ENCODE results near the gene CAD.
"Not testable (repeated sequence)": the region's sequence is repeated elsewhere in the genome, so short reads cannot be mapped to it uniquely, and the experiment has no call there.

The CAD gene

DNA sequence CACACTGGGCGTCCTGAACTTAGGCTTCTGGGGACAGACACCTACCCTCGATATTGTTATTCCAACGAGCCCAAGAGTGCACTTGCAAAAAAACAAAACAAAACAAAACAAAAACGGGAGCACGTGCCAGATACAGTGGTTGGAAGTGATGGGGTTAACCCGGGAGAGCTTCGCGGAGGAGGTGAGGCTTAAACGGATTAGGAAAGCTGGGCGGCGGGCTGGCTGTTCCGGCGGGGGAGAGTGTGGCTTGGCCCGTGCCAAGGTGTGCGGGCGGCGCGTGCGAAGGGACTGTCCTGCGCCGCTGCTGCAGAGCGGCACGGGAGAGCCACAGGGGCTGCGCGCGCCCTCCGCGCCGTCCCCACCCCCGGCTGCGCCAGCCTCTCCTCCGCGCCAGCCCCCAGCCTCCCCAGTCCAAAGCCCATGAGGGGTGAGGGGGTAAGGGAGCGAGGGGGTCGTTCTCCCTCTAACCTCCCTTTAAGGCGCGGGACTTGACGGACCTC, 47.1 kb downstream of the CAD start:
- Histone ChIP-seq H3K27ac (ENCODE audit: insufficient read depth in 1 of 2, low read depth in 1 of 2, low read length in 2 of 2, poor library complexity in 1 of 2, severe bottlenecking in 2 of 2) (no peak overlapping the region), H3K36me3 (ENCODE audit: control insufficient read depth in 4 of 4, insufficient read depth in 4 of 4, low read length in 3 of 4) (no peaks in the 10 kb centered on the region), H3K9me3 (ENCODE audit: control extremely low read depth in 1 of 5, control insufficient read depth in 4 of 5, insufficient read depth in 2 of 5, low read depth in 1 of 5, low read length in 4 of 5) (no peaks in the 10 kb centered on the region), H3K4me3 (ENCODE audit: control insufficient read depth in 1 of 7, extremely low read depth in 1 of 7, insufficient read depth in 4 of 7, low read depth in 2 of 7, low read length in 6 of 7) (peak overlapping the region; percentile 3 to 76 (median 58)), H3K4me1 (ENCODE audit: control extremely low read depth in 1 of 4, control insufficient read depth in 4 of 4, insufficient read depth in 4 of 4, low read length in 3 of 4) (peaks cover 0 to 37% (median 36%) of the 10 kb centered on the region in 4 experiments), H3K27me3 (replicated peaks in 2 of 5; ENCODE audit: control insufficient read depth in 4 of 5, insufficient read depth in 5 of 5, low read length in 4 of 5) (peaks cover 10 to 74% (median 52%) of the 10 kb centered on the region in 5 experiments)
- 2% methylated on average over 18 of the region's 38 CpGs for WGBS (ENCODE audit: insufficient coverage)
- DNase-seq: peak in 2 of 3 donors; percentile 33 to 51
- ChIA-PET CTCF (interaction anchor here (0.7 to 9.4 kb wide), 17 partner anchors 9 to 176 kb away, joined by 3 to 119 read pairs (median 6); partner anchors contain the start of genes DNAJC5G and TRIM54), POLR2A (interaction anchor here (0.5 to 1.4 kb wide), 2 partner anchors 11 to 16 kb away, joined by 3 to 6 read pairs; no protein-coding TSS in a partner anchor)

DNA sequence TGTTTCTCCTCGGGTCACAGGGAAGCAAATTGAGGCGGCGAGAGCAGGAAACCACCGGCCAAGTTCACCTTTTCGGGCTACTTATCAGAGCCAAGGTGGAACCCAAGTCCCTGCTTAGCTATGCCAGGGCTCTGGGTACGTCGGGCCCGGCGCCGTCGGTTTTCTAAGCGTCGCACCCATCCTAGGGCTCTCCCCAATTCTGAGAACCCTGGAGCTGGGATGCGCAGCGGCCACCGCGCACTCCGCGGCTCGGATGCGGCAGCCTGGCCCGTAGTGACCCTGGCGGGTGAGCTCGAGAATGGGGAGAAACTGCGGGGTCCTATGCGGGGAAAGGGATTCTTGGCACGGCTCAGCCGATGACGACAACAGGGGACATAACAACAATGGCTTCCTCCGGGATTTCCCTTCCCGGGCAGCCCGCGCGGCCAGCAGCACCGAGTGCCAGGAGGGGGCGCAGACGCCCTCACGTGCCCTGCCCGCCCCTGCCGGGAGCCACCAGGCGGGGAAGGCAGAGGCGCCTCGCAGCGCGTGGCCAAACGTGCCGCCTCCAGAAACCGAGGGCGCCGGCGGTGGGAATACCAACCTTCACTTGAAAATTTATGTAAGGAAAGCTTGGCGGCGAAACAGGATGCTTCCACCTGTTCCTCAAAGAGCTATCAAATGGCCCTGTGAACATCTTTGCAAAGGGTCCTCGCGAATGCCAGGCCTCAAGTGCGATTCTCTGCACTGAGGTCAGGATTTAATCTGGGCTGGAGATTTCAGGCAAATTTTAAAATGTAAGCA, 47.8 kb downstream of the CAD start:
- Histone ChIP-seq H3K9me3 (ENCODE audit: control extremely low read depth in 1 of 5, control insufficient read depth in 4 of 5, insufficient read depth in 2 of 5, low read depth in 1 of 5, low read length in 4 of 5) (no peaks in the 10 kb centered on the region), H3K36me3 (ENCODE audit: control insufficient read depth in 4 of 4, insufficient read depth in 4 of 4, low read length in 3 of 4) (no peaks in the 10 kb centered on the region), H3K27ac (ENCODE audit: insufficient read depth in 1 of 2, low read depth in 1 of 2, low read length in 2 of 2, poor library complexity in 1 of 2, severe bottlenecking in 2 of 2) (no peak overlapping the region), H3K4me1 (ENCODE audit: control extremely low read depth in 1 of 4, control insufficient read depth in 4 of 4, insufficient read depth in 4 of 4, low read length in 3 of 4) (peaks cover 0 to 37% (median 36%) of the 10 kb centered on the region in 4 experiments), H3K27me3 (replicated peaks in 2 of 5; ENCODE audit: control insufficient read depth in 4 of 5, insufficient read depth in 5 of 5, low read length in 4 of 5) (peaks cover 10 to 72% (median 48%) of the 10 kb centered on the region in 5 experiments), H3K4me3 (ENCODE audit: control insufficient read depth in 1 of 7, extremely low read depth in 1 of 7, insufficient read depth in 4 of 7, low read depth in 2 of 7, low read length in 6 of 7) (peak overlapping the region; percentile 3 to 76 (median 58))
- ChIA-PET CTCF (interaction anchor here (0.7 to 9.4 kb wide), 19 partner anchors 8 to 176 kb away, joined by 3 to 119 read pairs (median 4); partner anchors contain the start of genes DNAJC5G and TRIM54), POLR2A (interaction anchor here (0.5 to 1.4 kb wide), 2 partner anchors 11 to 15 kb away, joined by 3 to 6 read pairs; no protein-coding TSS in a partner anchor)
- DNase-seq: peak; percentile 73 to 80 (median 77)
- WGBS (ENCODE audit: insufficient coverage): 4% methylated on average over 55 of the region's 56 CpGs

DNA sequence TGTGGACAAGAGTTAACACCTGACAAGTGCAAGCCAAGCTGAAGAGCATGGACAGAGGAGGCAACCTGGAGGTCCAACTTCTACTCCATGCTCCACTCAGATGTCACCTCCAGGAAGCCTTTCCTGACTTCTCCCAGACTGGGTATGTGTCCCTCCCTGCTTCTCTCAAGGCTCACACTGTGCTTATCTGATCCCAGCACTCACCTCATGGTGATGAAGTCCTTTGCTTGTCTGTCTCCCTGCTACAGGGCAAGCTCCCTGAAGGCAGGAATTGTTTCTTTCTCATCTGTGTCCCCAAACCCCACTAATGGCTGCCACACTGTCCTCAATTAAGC, 48.3 kb downstream of the CAD start:
- no peak for DNase-seq
- no peaks in the 10 kb centered on the region for H3K9me3 ChIP-seq (ENCODE audit: control extremely low read depth in 1 of 5, control insufficient read depth in 4 of 5, insufficient read depth in 2 of 5, low read depth in 1 of 5, low read length in 4 of 5)
- peak overlapping the region in 1 of 7 experiments; percentile 76 for H3K4me3 ChIP-seq (ENCODE audit: control insufficient read depth in 1 of 7, extremely low read depth in 1 of 7, insufficient read depth in 4 of 7, low read depth in 2 of 7, low read length in 6 of 7)
- peaks cover 8 to 66% (median 42%) of the 10 kb centered on the region in 5 experiments for H3K27me3 ChIP-seq (replicated peaks in 2 of 5; ENCODE audit: control insufficient read depth in 4 of 5, insufficient read depth in 5 of 5, low read length in 4 of 5)
- H3K27ac ChIP-seq (ENCODE audit: insufficient read depth in 1 of 2, low read depth in 1 of 2, low read length in 2 of 2, poor library complexity in 1 of 2, severe bottlenecking in 2 of 2): no peak overlapping the region
- POLR2A ChIA-PET: interaction anchor here (1.4 kb wide), 1 partner anchor 14 kb away, joined by 6 read pairs; no protein-coding TSS in a partner anchor
- CTCF ChIA-PET: interaction anchor here (0.8 to 9.4 kb wide), 18 partner anchors 8 to 164 kb away, joined by 3 to 119 read pairs (median 5); partner anchors contain the start of genes DNAJC5G and TRIM54
- no peaks in the 10 kb centered on the region for H3K36me3 ChIP-seq (ENCODE audit: control insufficient read depth in 4 of 4, insufficient read depth in 4 of 4, low read length in 3 of 4)
- H3K4me1 ChIP-seq (ENCODE audit: control extremely low read depth in 1 of 4, control insufficient read depth in 4 of 4, insufficient read depth in 4 of 4, low read length in 3 of 4): peaks cover 0 to 37% (median 37%) of the 10 kb centered on the region in 4 experiments

DNA sequence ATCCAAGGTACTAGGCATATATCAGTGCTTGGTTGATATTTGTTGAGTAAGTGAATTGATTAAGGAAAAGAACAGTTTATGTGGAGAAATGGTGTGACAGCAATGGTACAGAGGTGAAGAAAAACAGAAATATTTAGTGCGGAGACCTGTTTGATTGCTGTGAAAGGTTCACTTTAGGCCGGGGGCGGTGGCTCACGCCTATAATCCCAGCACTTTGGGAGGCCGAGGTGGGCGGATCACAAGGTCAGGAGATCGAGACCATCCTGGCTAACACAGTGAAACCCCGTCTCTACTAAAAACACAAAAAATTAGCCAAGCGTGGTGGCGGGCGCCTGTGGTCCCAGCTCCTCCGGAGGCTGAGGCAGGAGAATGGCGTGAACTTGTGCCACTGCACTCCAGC, 51.1 kb downstream of the CAD start:
- DNase-seq; H3K4me3 ChIP-seq (ENCODE audit: control insufficient read depth in 1 of 7, extremely low read depth in 1 of 7, insufficient read depth in 4 of 7, low read depth in 2 of 7, low read length in 6 of 7); H3K27ac ChIP-seq (ENCODE audit: insufficient read depth in 1 of 2, low read depth in 1 of 2, low read length in 2 of 2, poor library complexity in 1 of 2, severe bottlenecking in 2 of 2); POLR2A ChIA-PET; H3K9me3 ChIP-seq (ENCODE audit: control extremely low read depth in 1 of 5, control insufficient read depth in 4 of 5, insufficient read depth in 2 of 5, low read depth in 1 of 5, low read length in 4 of 5); H3K36me3 ChIP-seq (ENCODE audit: control insufficient read depth in 4 of 4, insufficient read depth in 4 of 4, low read length in 3 of 4): not testable (repeated sequence)
- WGBS (ENCODE audit: insufficient coverage): 100% methylated on average over 3 of the region's 13 CpGs
- peaks cover 0 to 27% (median 22%) of the 10 kb centered on the region in 4 experiments for H3K4me1 ChIP-seq (ENCODE audit: control extremely low read depth in 1 of 4, control insufficient read depth in 4 of 4, insufficient read depth in 4 of 4, low read length in 3 of 4)
- CTCF ChIA-PET: interaction anchor here (1.4 to 9.4 kb wide), 4 partner anchors 12 to 35 kb away, joined by 6 to 119 read pairs (median 36); partner anchors contain the start of genes DNAJC5G and TRIM54
- H3K27me3 ChIP-seq (replicated peaks in 2 of 5; ENCODE audit: control insufficient read depth in 4 of 5, insufficient read depth in 5 of 5, low read length in 4 of 5): peaks cover 2 to 38% (median 27%) of the 10 kb centered on the region in 5 experiments

DNA sequence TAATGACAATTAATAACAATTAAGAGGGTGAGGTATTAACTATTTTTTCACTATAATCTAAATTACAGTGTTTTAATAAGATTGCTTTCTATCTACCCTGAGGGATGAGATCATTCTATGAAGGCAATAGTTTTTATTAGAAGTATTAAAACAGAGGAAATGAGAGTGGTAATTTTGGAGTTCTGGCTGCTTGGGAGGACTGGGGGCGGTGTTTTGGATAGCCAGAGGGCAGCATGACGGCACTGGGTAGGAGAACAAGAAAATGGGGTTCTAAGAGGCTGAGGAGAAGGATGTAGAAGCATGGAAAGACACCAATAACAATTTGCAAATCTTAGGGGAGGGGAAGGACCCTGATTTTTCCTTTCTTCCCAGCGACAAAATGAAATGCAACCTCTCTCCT, 53.0 kb downstream of the CAD start:
- CTCF ChIA-PET: interaction anchor here (0.9 to 9.4 kb wide), 7 partner anchors 9 to 35 kb away, joined by 3 to 119 read pairs (median 4); partner anchors contain the start of genes DNAJC5G and TRIM54

DNA sequence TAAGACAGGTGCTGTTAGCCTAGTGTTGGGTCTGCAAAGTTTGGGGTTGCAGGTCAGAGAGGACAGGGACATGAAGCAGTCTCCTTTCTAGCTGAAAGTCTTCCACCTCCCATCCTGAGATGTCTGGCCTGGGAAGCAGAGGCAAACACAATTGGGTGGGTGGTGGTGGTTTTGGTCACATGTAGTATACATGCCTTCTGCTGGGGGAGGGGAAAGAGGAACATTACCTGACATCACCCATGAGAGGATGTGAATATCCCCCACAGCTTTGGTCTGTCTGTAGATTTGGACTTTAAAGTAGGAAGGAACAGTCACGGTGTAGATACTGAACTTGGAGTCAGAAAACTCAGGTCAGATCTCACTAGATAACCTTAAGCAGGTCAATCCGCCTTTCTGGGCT, 53.5 kb downstream of the CAD start:
- H3K36me3 ChIP-seq (ENCODE audit: control insufficient read depth in 4 of 4, insufficient read depth in 4 of 4, low read length in 3 of 4): no peaks in the 10 kb centered on the region
- CTCF ChIA-PET: interaction anchor here (0.9 to 2.8 kb wide), 4 partner anchors 9 to 17 kb away, joined by 3 to 9 read pairs (median 6); partner anchors contain the start of gene TRIM54
- DNase-seq: peak in 2 of 3 donors; percentile 15 to 20
- H3K9me3 ChIP-seq (ENCODE audit: control extremely low read depth in 1 of 5, control insufficient read depth in 4 of 5, insufficient read depth in 2 of 5, low read depth in 1 of 5, low read length in 4 of 5): no peaks in the 10 kb centered on the region
- peaks cover 0 to 5% (median 2%) of the 10 kb centered on the region in 4 experiments for H3K4me1 ChIP-seq (ENCODE audit: control extremely low read depth in 1 of 4, control insufficient read depth in 4 of 4, insufficient read depth in 4 of 4, low read length in 3 of 4)
- POLR2A ChIA-PET: no interaction called here
- no peak overlapping the region for H3K4me3 ChIP-seq (ENCODE audit: control insufficient read depth in 1 of 7, extremely low read depth in 1 of 7, insufficient read depth in 4 of 7, low read depth in 2 of 7, low read length in 6 of 7)
- H3K27ac ChIP-seq (ENCODE audit: insufficient read depth in 1 of 2, low read depth in 1 of 2, low read length in 2 of 2, poor library complexity in 1 of 2, severe bottlenecking in 2 of 2): no peak overlapping the region
- 59% methylated on average over 2 of the region's 2 CpGs for WGBS (ENCODE audit: insufficient coverage)
- peaks cover 2 to 15% (median 7%) of the 10 kb centered on the region in 5 experiments for H3K27me3 ChIP-seq (replicated peaks in 2 of 5; ENCODE audit: control insufficient read depth in 4 of 5, insufficient read depth in 5 of 5, low read length in 4 of 5)

More for the DNA sequence above, 53.0 kb downstream of the CAD start:
- no peak for DNase-seq
- H3K27me3 ChIP-seq (replicated peaks in 2 of 5; ENCODE audit: control insufficient read depth in 4 of 5, insufficient read depth in 5 of 5, low read length in 4 of 5): peaks cover 2 to 20% (median 12%) of the 10 kb centered on the region in 5 experiments
- H3K27ac ChIP-seq (ENCODE audit: insufficient read depth in 1 of 2, low read depth in 1 of 2, low read length in 2 of 2, poor library complexity in 1 of 2, severe bottlenecking in 2 of 2): no peak overlapping the region
- peaks cover 0 to 9% (median 5%) of the 10 kb centered on the region in 4 experiments for H3K4me1 ChIP-seq (ENCODE audit: control extremely low read depth in 1 of 4, control insufficient read depth in 4 of 4, insufficient read depth in 4 of 4, low read length in 3 of 4)
- H3K36me3 ChIP-seq (ENCODE audit: control insufficient read depth in 4 of 4, insufficient read depth in 4 of 4, low read length in 3 of 4): no peaks in the 10 kb centered on the region
- H3K9me3 ChIP-seq (ENCODE audit: control extremely low read depth in 1 of 5, control insufficient read depth in 4 of 5, insufficient read depth in 2 of 5, low read depth in 1 of 5, low read length in 4 of 5): no peaks in the 10 kb centered on the region
- no peak overlapping the region for H3K4me3 ChIP-seq (ENCODE audit: control insufficient read depth in 1 of 7, extremely low read depth in 1 of 7, insufficient read depth in 4 of 7, low read depth in 2 of 7, low read length in 6 of 7)
- POLR2A ChIA-PET: no interaction called here
- WGBS (ENCODE audit: insufficient coverage): 94% methylated on average over 2 of the region's 3 CpGs

Measured in common myeloid progenitor, CD34-positive (primary cell).